Endothelial cell of umbilical vein (primary cell): Measurements from ENCODE around the gene NEK7. TPM values are rescaled to one million over a fixed set of nuclear protein-coding genes. Genes with fewer than 3 reads are reported as not detected.

Experiments
- BruUV-seq: library from RNA; stranded (reverse); fragments of 400-500 nt; replicated peaks from 2 replicates; lab custom pipeline; 2021; lab: Mats Ljungman, UMichigan
- CTCF ChIA-PET: fragments of 300-600, 350-600 bp; sonication (Branson Sonifier 250); formaldehyde crosslinking; loops from one replicate; lab custom pipeline; 2021; ENCODE audit warnings: antibody characterized with exemption, inconsistent platforms; lab: Charles Lee
- POLR2A ChIA-PET: fragments of 300-600, 350-600 bp; sonication (Branson Sonifier 250); formaldehyde crosslinking; loops from one replicate; lab custom pipeline; 2021; ENCODE audit warnings: antibody characterized with exemption, inconsistent platforms; lab: Charles Lee
- DNase-seq: peaks from one replicate; pipeline ENCODE4 v3.0.0-alpha.2; 2011; ENCODE audit warnings: low read depth, low spot score
- FAIRE-seq: peaks from 2 replicates; lab custom pipeline; 2011; peaks lifted over from hg19 to GRCh38; lab: Jason Lieb, UNC
- H2AFZ ChIP-seq: 2 replicates; pipeline ENCODE4 v1.6.0; 2012; ENCODE audit warnings: low read depth, low read length, control low read depth, inconsistent platforms
- H3K27ac ChIP-seq: 2 replicates; pipeline ENCODE4 v1.5.1; 2011; ENCODE audit warnings: low read depth, mild to moderate bottlenecking, control low read depth, low read length, moderate library complexity; ENCODE audit not compliant: insufficient read depth
- H3K27me3 ChIP-seq, 2 experiments: 2 replicates each; pipeline versions ENCODE4 v1.6.0 to v1.6.1; 2011; ENCODE audit warnings: low read length in 2 of 2, mixed read lengths in 1 of 2; ENCODE audit not compliant: control insufficient read depth in 2 of 2, insufficient read depth in 2 of 2
- H3K36me3 ChIP-seq, 2 experiments: 2 replicates in 1 of 2; 3 replicates in 1 of 2; pipeline ENCODE4 v1.5.1; 2011; ENCODE audit warnings: low read length in 2 of 2, mild to moderate bottlenecking in 1 of 2, moderate library complexity in 1 of 2; ENCODE audit not compliant: control insufficient read depth in 2 of 2, insufficient read depth in 2 of 2; ENCODE audit errors: extremely low read depth in 1 of 2
- H3K4me1 ChIP-seq: 3 replicates; pipeline ENCODE4 v1.5.1; 2011; ENCODE audit warnings: mild to moderate bottlenecking, low read length; ENCODE audit not compliant: control insufficient read depth, insufficient read depth; ENCODE audit errors: extremely low read depth
- H3K4me2 ChIP-seq: 2 replicates; pipeline ENCODE4 v1.6.1; 2011; ENCODE audit warnings: low read length, control low read depth, mixed read lengths; ENCODE audit not compliant: insufficient read depth
- H3K4me3 ChIP-seq, 3 experiments: fragments of 200-600 bp in 1 of 3; sonication (generic), shearing (Covaris generic) in 1 of 3; replicated peaks in 1 of 3; 2 replicates each; pipeline ENCODE4 v1.5.1; 2011 to 2016; ENCODE audit warnings: control low read depth in 3 of 3, low read length in 3 of 3, mild to moderate bottlenecking in 2 of 3, inconsistent platforms in 1 of 3, low read depth in 1 of 3, moderate library complexity in 1 of 3; ENCODE audit not compliant: insufficient read depth in 1 of 3
- H3K79me2 ChIP-seq: 2 replicates; pipeline ENCODE4 v1.6.0; 2012; ENCODE audit warnings: low read length, inconsistent platforms; ENCODE audit not compliant: control insufficient read depth, insufficient read depth
- H3K9ac ChIP-seq: replicated peaks from 2 replicates; pipeline ENCODE3; 2011; ENCODE audit warnings: low read length, control low read depth; ENCODE audit not compliant: insufficient read depth; ENCODE audit errors: extremely low read depth
- H3K9me1 ChIP-seq: replicated peaks from 3 replicates; pipeline ENCODE4 v1.6.0; 2011; ENCODE audit warnings: mild to moderate bottlenecking, low read length; ENCODE audit not compliant: control insufficient read depth, insufficient read depth; ENCODE audit errors: extremely low read depth
- H3K9me3 ChIP-seq: replicated peaks from 2 replicates; pipeline ENCODE4 v1.5.1; 2012; ENCODE audit warnings: low read length, inconsistent platforms; ENCODE audit not compliant: control insufficient read depth, insufficient read depth
- H4K20me1 ChIP-seq: replicated peaks from 2 replicates; pipeline ENCODE3; 2011; ENCODE audit warnings: mild to moderate bottlenecking, low read length; ENCODE audit not compliant: control insufficient read depth, insufficient read depth; ENCODE audit errors: extremely low read depth
- EZH2 ChIP-seq: IDR thresholded peaks from 2 replicates; pipeline ENCODE4 v1.6.1; 2012; ENCODE audit warnings: borderline replicate concordance, low read depth, mild to moderate bottlenecking, moderate library complexity, low read length, inconsistent platforms; ENCODE audit not compliant: severe bottlenecking
- FOS ChIP-seq: IDR thresholded peaks from 2 replicates; pipeline ENCODE4 v1.6.1; 2011; ENCODE audit warnings: mild to moderate bottlenecking, low read length, moderate library complexity, borderline replicate concordance; ENCODE audit not compliant: insufficient read depth
- GATA2 ChIP-seq: IDR thresholded peaks from 2 replicates; pipeline ENCODE4 v1.7.0; 2011; ENCODE audit warnings: low read depth, mild to moderate bottlenecking, moderate library complexity, mixed read lengths, low read length; ENCODE audit not compliant: insufficient read length, insufficient read depth
- JUN ChIP-seq: IDR thresholded peaks from 2 replicates; pipeline ENCODE4 v1.6.1; 2011; ENCODE audit warnings: borderline replicate concordance, low read depth; ENCODE audit not compliant: insufficient read length, insufficient read depth
- POLR2A ChIP-seq: IDR thresholded peaks from 2 replicates; pipeline ENCODE4 v1.6.1; 2012; ENCODE audit warnings: low read depth, mild to moderate bottlenecking, control low read depth, low read length
- POLR2AphosphoS5 ChIP-seq: IDR thresholded peaks from 2 replicates; pipeline ENCODE4 v1.6.1; 2012; ENCODE audit warnings: low read depth, mild to moderate bottlenecking, control low read depth, low read length, moderate library complexity; ENCODE audit not compliant: insufficient read depth
- dilution Hi-C: fragments of 300-500 bp; cut with MboI; formaldehyde crosslinking; loops from one replicate; pipeline ENCODE4 v1.15.0; 2019; ENCODE audit warnings: low sequenced_read_pairs; ENCODE audit not compliant: extremely low pct_ligation_motif_present
- intact Hi-C: fragments of 100-400 bp; cut with micrococcal nuclease; formaldehyde crosslinking; loops from one replicate; pipeline ENCODE4 v1.10.0; 2022
- polyA plus RNA-seq, 4 experiments: library from polyadenylated mRNA; depleted of rRNA in 3 of 4; stranded (reverse) in 3 of 4; unstranded in 1 of 4; fragments of >200 nt; gene quantifications; 2 replicates each; pipeline versions ENCODE4 v1.2.1 to v1.2.3, GENCODE V29; 2011 to 2012; ENCODE audit warnings: missing spikeins in 1 of 4
- total RNA-seq: library from RNA; stranded (reverse); gene quantifications from 2 replicates; pipeline ENCODE4 v1.2.3, GENCODE V29; 2021

NEK7 gene
- total and polyA plus RNA-seq, 2 donors (not counting 3 experiments of a cell fraction or from before 2014, with no cell fraction given) = 22.6 to 45.7 TPM

DNA sequence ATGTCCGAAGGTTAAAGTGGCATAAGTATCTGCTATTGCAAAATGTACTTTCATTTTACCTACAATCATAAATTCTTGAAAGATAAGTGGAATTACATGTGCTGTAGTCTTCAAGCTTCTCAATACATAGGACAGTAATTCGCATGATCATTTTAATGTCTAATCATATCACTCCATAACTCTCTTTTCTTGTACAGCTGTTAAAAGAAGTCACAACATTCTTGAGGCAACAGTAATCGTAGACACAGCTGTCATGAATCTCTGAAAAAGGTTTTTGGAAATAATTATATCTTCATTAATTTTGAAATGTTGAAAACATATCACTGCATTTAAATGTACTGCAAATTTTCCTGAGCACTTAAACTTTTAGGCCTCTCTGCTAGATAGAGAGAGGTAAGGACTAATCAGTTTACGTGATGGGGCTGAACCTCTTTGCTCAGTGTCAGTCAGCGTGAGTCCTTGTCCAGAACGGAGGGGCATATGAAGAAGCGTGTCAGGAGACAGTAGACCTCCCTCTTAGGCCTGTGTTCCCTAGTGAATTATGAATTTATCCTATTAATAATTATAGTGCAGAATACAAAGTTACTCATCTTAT lies 133.4 kb downstream of the NEK7 start:
- FAIRE-seq = no peak
- no peaks in the 10 kb centered on the region for H4K20me1 ChIP-seq
- H3K9me1 ChIP-seq = no peaks in the 10 kb centered on the region
- H3K27ac ChIP-seq = no peak overlapping the region
- peaks cover 0 to 4% of the 10 kb centered on the region in 2 experiments for H3K36me3 ChIP-seq
- DNase-seq = no peak
- ChIA-PET CTCF (interaction anchor here (1.2 to 1.9 kb wide), 6 partner anchors 13 to 671 kb away, joined by 3 to 5 read pairs (median 4); no protein-coding TSS in a partner anchor), POLR2A (no interaction called here)
- TF ChIP-seq POLR2A (no peak), GATA2 (no peak), JUN (no peak), FOS (no peak), EZH2 (no peak)
- no peaks in the 10 kb centered on the region for H3K9me3 ChIP-seq
- H3K79me2 ChIP-seq = no peaks in the 10 kb centered on the region
- no peak overlapping the region for H3K4me2 ChIP-seq
- H3K27me3 ChIP-seq = no peaks in the 10 kb centered on the region
- peaks cover 4% of the 10 kb centered on the region for H3K4me1 ChIP-seq
- H3K9ac ChIP-seq = no peak overlapping the region
- no TSS peak for BruUV-seq
- no peak overlapping the region for H3K4me3 ChIP-seq
- dilution Hi-C loops = no loop called here
- no peak overlapping the region for H2AFZ ChIP-seq
- intact Hi-C loops = no loop called here

DNA sequence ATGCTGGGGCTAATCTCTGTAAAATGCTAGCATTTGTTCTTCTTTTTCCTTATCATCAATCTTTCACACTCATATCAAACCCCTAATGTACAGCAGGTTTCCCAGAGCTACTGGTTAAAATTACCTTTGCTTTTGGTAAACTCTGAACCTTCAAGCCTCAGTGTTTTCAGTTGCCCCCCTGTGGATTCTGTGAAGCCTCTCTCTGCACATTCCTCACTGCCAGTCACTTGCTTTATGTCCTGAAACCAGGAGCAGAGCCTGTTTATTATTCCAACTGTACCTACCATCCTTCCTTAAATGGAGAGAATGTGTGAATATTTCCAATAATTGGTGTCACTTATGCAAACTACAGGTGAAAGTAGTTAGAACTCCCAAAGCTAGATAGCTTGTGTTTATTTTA lies 134.2 kb downstream of the NEK7 start:
- H3K9me3 ChIP-seq = no peaks in the 10 kb centered on the region
- no peak overlapping the region for H3K4me3 ChIP-seq
- peaks cover 4% of the 10 kb centered on the region for H3K4me1 ChIP-seq
- no peak overlapping the region for H3K9ac ChIP-seq
- no peaks in the 10 kb centered on the region for H4K20me1 ChIP-seq
- no peak overlapping the region for H2AFZ ChIP-seq
- H3K79me2 ChIP-seq = peaks cover 2% of the 10 kb centered on the region
- BruUV-seq = no TSS peak
- ChIA-PET CTCF (interaction anchor here (0.6 to 1.7 kb wide), 5 partner anchors 14 to 672 kb away, joined by 3 to 4 read pairs (median 3); no protein-coding TSS in a partner anchor), POLR2A (no interaction called here)
- dilution Hi-C loops = no loop called here
- H3K27me3 ChIP-seq = no peaks in the 10 kb centered on the region
- peaks cover 0 to 4% of the 10 kb centered on the region in 2 experiments for H3K36me3 ChIP-seq
- H3K4me2 ChIP-seq = no peak overlapping the region
- no peak for TF ChIP-seq POLR2AphosphoS5
- no peak for TF ChIP-seq EZH2
- no peak for TF ChIP-seq GATA2
- intact Hi-C loops = no loop called here
- no peak overlapping the region for H3K27ac ChIP-seq
- no peaks in the 10 kb centered on the region for H3K9me1 ChIP-seq
- DNase-seq = no peak
- FAIRE-seq = no peak
